Measurements from ENCODE around the gene MPDZ. TPM values are rescaled to one million over a fixed set of nuclear protein-coding genes. Genes with fewer than 3 reads are reported as not detected.

The MPDZ gene
- total RNA-seq = not detected

- Mint-ChIP-seq H3K27ac (no peak within 1 kb of the TSS), H3K27me3 (ENCODE audit: low read depth) (peaks cover 24% of the 10 kb centered on the region), H3K4me1 (ENCODE audit: low read depth) (no peaks in the 10 kb centered on the region), H3K9me3 (peaks cover 3% of the 10 kb centered on the region), H3K4me3 (no peak within 1 kb of the TSS), H3K36me3 (ENCODE audit: low read depth) (no peaks in the 10 kb centered on the region)
- DNase-seq = no peak
- CTCF ChIA-PET = no interaction called here
- intact Hi-C loops (cut with micrococcal nuclease) = no loop called here
These were observed at the start of gene MPDZ for GRCh38 chr9:13279284-13280141. Gene MPDZ (minus strand): TSS chr9:13279692. CDS start chr9:13250315, 29,377 bp downstream.

GRCh38 chr9:13324988-13325387 is 45.5 kb upstream of the MPDZ start:
- intact Hi-C loops (cut with micrococcal nuclease) = no loop called here
- no peak overlapping the region for H3K4me3 Mint-ChIP-seq
- DNase-seq = no peak
- CTCF ChIA-PET = interaction anchor here (0.6 kb wide), 1 partner anchor 416 kb away, joined by 4 read pairs; no protein-coding TSS in a partner anchor
- H3K9me3 Mint-ChIP-seq = peaks cover 6% of the 10 kb centered on the region
- H3K27ac Mint-ChIP-seq = no peak overlapping the region
- H3K36me3 Mint-ChIP-seq (ENCODE audit: low read depth) = no peaks in the 10 kb centered on the region
- no peaks in the 10 kb centered on the region for H3K27me3 Mint-ChIP-seq (ENCODE audit: low read depth)
- no peaks in the 10 kb centered on the region for H3K4me1 Mint-ChIP-seq (ENCODE audit: low read depth)

- H3K36me3 Mint-ChIP-seq (ENCODE audit: low read depth) = no peaks in the 10 kb centered on the region
- no peaks in the 10 kb centered on the region for H3K4me1 Mint-ChIP-seq (ENCODE audit: low read depth)
- CTCF ChIA-PET = interaction anchor here (0.7 kb wide), 1 partner anchor 14 kb away, joined by 3 read pairs; no protein-coding TSS in a partner anchor
- H3K4me3 Mint-ChIP-seq = no peak overlapping the region
- no peaks in the 10 kb centered on the region for H3K27me3 Mint-ChIP-seq (ENCODE audit: low read depth)
- H3K27ac Mint-ChIP-seq = no peak overlapping the region
- intact Hi-C loops (cut with micrococcal nuclease) = no loop called here
- no peak for DNase-seq
- peaks cover 9% of the 10 kb centered on the region for H3K9me3 Mint-ChIP-seq
These were observed 43.5 kb upstream of the MPDZ start for GRCh38 chr9:13322828-13323550.

GRCh38 chr9:13318027-13318426 is 38.5 kb upstream of the MPDZ start:
- Mint-ChIP-seq H3K9me3 (peaks cover 10% of the 10 kb centered on the region), H3K27ac (no peak overlapping the region), H3K4me3 (no peak overlapping the region), H3K27me3 (ENCODE audit: low read depth) (no peaks in the 10 kb centered on the region), H3K36me3 (ENCODE audit: low read depth) (no peaks in the 10 kb centered on the region), H3K4me1 (ENCODE audit: low read depth) (no peaks in the 10 kb centered on the region)
- CTCF ChIA-PET = no interaction called here
- no peak for DNase-seq
- intact Hi-C loops (cut with micrococcal nuclease) = no loop called here

- intact Hi-C loops (cut with micrococcal nuclease) = no loop called here
- Mint-ChIP-seq H3K9me3 (peaks cover 18% of the 10 kb centered on the region), H3K4me1 (ENCODE audit: low read depth) (no peaks in the 10 kb centered on the region), H3K27me3 (ENCODE audit: low read depth) (no peaks in the 10 kb centered on the region), H3K36me3 (ENCODE audit: low read depth) (no peaks in the 10 kb centered on the region), H3K27ac (no peak overlapping the region), H3K4me3 (no peak overlapping the region)
- no peak for DNase-seq
- CTCF ChIA-PET = no interaction called here
These were observed 17.5 kb upstream of the MPDZ start for GRCh38 chr9:13296972-13297371.

GRCh38 chr9:13295556-13295955 is 16.1 kb upstream of the MPDZ start:
- Mint-ChIP-seq H3K4me3 (no peak overlapping the region), H3K36me3 (ENCODE audit: low read depth) (no peaks in the 10 kb centered on the region), H3K27me3 (ENCODE audit: low read depth) (no peaks in the 10 kb centered on the region), H3K9me3 (peaks cover 14% of the 10 kb centered on the region), H3K27ac (no peak overlapping the region), H3K4me1 (ENCODE audit: low read depth) (no peaks in the 10 kb centered on the region)
- intact Hi-C loops (cut with micrococcal nuclease) = no loop called here
- no peak for DNase-seq
- CTCF ChIA-PET = no interaction called here

- intact Hi-C loops (cut with micrococcal nuclease) = no loop called here
- no peaks in the 10 kb centered on the region for H3K36me3 Mint-ChIP-seq (ENCODE audit: low read depth)
- H3K27me3 Mint-ChIP-seq (ENCODE audit: low read depth) = no peaks in the 10 kb centered on the region
- H3K4me1 Mint-ChIP-seq (ENCODE audit: low read depth) = no peaks in the 10 kb centered on the region
- H3K4me3 Mint-ChIP-seq = no peak overlapping the region
- DNase-seq = no peak
- no peak overlapping the region for H3K27ac Mint-ChIP-seq
- peaks cover 11% of the 10 kb centered on the region for H3K9me3 Mint-ChIP-seq
- CTCF ChIA-PET = no interaction called here
These were observed 13.3 kb upstream of the MPDZ start for GRCh38 chr9:13292782-13293181.

GRCh38 chr9:13292158-13292557 is 12.7 kb upstream of the MPDZ start:
- no peak overlapping the region for H3K27ac Mint-ChIP-seq
- DNase-seq = no peak
- H3K4me1 Mint-ChIP-seq (ENCODE audit: low read depth) = no peaks in the 10 kb centered on the region
- H3K36me3 Mint-ChIP-seq (ENCODE audit: low read depth) = no peaks in the 10 kb centered on the region
- CTCF ChIA-PET = no interaction called here
- no peak overlapping the region for H3K4me3 Mint-ChIP-seq
- H3K27me3 Mint-ChIP-seq (ENCODE audit: low read depth) = no peaks in the 10 kb centered on the region
- intact Hi-C loops (cut with micrococcal nuclease) = no loop called here
- peaks cover 10% of the 10 kb centered on the region for H3K9me3 Mint-ChIP-seq

GRCh38 chr9:13291718-13292117 is 12.2 kb upstream of the MPDZ start:
- H3K4me1 Mint-ChIP-seq (ENCODE audit: low read depth) = no peaks in the 10 kb centered on the region
- intact Hi-C loops (cut with micrococcal nuclease) = no loop called here

GRCh38 chr9:13284011-13284410 is 4.5 kb upstream of the MPDZ start:
- no peak for DNase-seq
- Mint-ChIP-seq H3K4me1 (ENCODE audit: low read depth) (no peaks in the 10 kb centered on the region), H3K27me3 (ENCODE audit: low read depth) (peaks cover 12% of the 10 kb centered on the region), H3K9me3 (peaks cover 2% of the 10 kb centered on the region), H3K36me3 (ENCODE audit: low read depth) (no peaks in the 10 kb centered on the region), H3K4me3 (no peak overlapping the region), H3K27ac (no peak overlapping the region)
- intact Hi-C loops (cut with micrococcal nuclease) = no loop called here
- CTCF ChIA-PET = no interaction called here

More at GRCh38 chr9:13291718-13292117, 12.2 kb upstream of the MPDZ start:
- CTCF ChIA-PET = no interaction called here
- no peak overlapping the region for H3K4me3 Mint-ChIP-seq
- peaks cover 7% of the 10 kb centered on the region for H3K9me3 Mint-ChIP-seq
- H3K27me3 Mint-ChIP-seq (ENCODE audit: low read depth) = no peaks in the 10 kb centered on the region
- DNase-seq = no peak
- H3K27ac Mint-ChIP-seq = no peak overlapping the region
- no peaks in the 10 kb centered on the region for H3K36me3 Mint-ChIP-seq (ENCODE audit: low read depth)

- CTCF ChIA-PET = no interaction called here
- Mint-ChIP-seq H3K36me3 (ENCODE audit: low read depth) (no peaks in the 10 kb centered on the region), H3K27ac (no peak overlapping the region), H3K27me3 (ENCODE audit: low read depth) (peaks cover 16% of the 10 kb centered on the region), H3K9me3 (peaks cover 2% of the 10 kb centered on the region), H3K4me1 (ENCODE audit: low read depth) (no peaks in the 10 kb centered on the region), H3K4me3 (no peak overlapping the region)
- DNase-seq = no peak
- intact Hi-C loops (cut with micrococcal nuclease) = no loop called here
These were observed 3.5 kb upstream of the MPDZ start for GRCh38 chr9:13282998-13283397.

GRCh38 chr9:13281356-13282016 is 2.0 kb upstream of the MPDZ start:
- intact Hi-C loops (cut with micrococcal nuclease) = no loop called here
- DNase-seq = no peak
- CTCF ChIA-PET = no interaction called here
- H3K9me3 Mint-ChIP-seq = peaks cover 5% of the 10 kb centered on the region
- H3K36me3 Mint-ChIP-seq (ENCODE audit: low read depth) = no peaks in the 10 kb centered on the region
- peaks cover 24% of the 10 kb centered on the region for H3K27me3 Mint-ChIP-seq (ENCODE audit: low read depth)
- H3K4me1 Mint-ChIP-seq (ENCODE audit: low read depth) = no peaks in the 10 kb centered on the region
- no peak overlapping the region for H3K27ac Mint-ChIP-seq
- no peak overlapping the region for H3K4me3 Mint-ChIP-seq

All from activated naive CD4-positive, alpha-beta T cell treated with anti-CD3 and anti-CD28 coated beads for 36 hours (primary cell).